Measurements from ENCODE around the gene NR6A1. TPM values are rescaled to one million over a fixed set of nuclear protein-coding genes. Genes with fewer than 3 reads are reported as not detected.

Gene NR6A1
- total RNA-seq, 1 donor from 2014 or later = 0.53 TPM

- intact Hi-C loops (cut with DNase I) = no loop called here
- H3K9me3 ChIP-seq = no peaks in the 10 kb centered on the region
- no peak overlapping the region for H3K4me3 ChIP-seq
- no peak for TF ChIP-seq CTCF (IDR thresholded peaks at IDR 0.05)
- no peaks in the 10 kb centered on the region for H3K27me3 ChIP-seq
- no peak overlapping the region for H3K27ac ChIP-seq
- H3K36me3 ChIP-seq = no peaks in the 10 kb centered on the region
- no peak for DNase-seq (ENCODE audit: low spot score in 2 of 2)
- H3K4me1 ChIP-seq = no peaks in the 10 kb centered on the region
Measured at GRCh38 chr9:124696101-124696500, 75.0 kb downstream of the NR6A1 start.

GRCh38 chr9:124695280-124695890, 75.7 kb downstream of the NR6A1 start:
- Histone ChIP-seq H3K4me1 (no peaks in the 10 kb centered on the region), H3K27ac (no peak overlapping the region), H3K4me3 (no peak overlapping the region), H3K9me3 (no peaks in the 10 kb centered on the region), H3K27me3 (no peaks in the 10 kb centered on the region), H3K36me3 (no peaks in the 10 kb centered on the region)
- TF ChIP-seq CTCF (IDR thresholded peaks at IDR 0.05) = no peak
- no peak for DNase-seq (ENCODE audit: low spot score in 2 of 2)
- intact Hi-C loops (cut with DNase I) = no loop called here

GRCh38 chr9:124694414-124695279, 76.5 kb downstream of the NR6A1 start:
- Histone ChIP-seq H3K36me3 (no peaks in the 10 kb centered on the region), H3K9me3 (no peaks in the 10 kb centered on the region), H3K4me1 (no peaks in the 10 kb centered on the region), H3K27me3 (no peaks in the 10 kb centered on the region), H3K4me3 (no peak overlapping the region), H3K27ac (no peak overlapping the region)
- TF ChIP-seq CTCF (IDR thresholded peaks at IDR 0.05) = no peak
- intact Hi-C loops (cut with DNase I) = no loop called here
- no peak for DNase-seq (ENCODE audit: low spot score in 2 of 2)

GRCh38 chr9:124693403-124693802, 77.7 kb downstream of the NR6A1 start:
- Histone ChIP-seq H3K27me3 (no peaks in the 10 kb centered on the region), H3K36me3 (no peaks in the 10 kb centered on the region), H3K27ac (no peak overlapping the region), H3K4me1 (no peaks in the 10 kb centered on the region), H3K4me3 (no peak overlapping the region), H3K9me3 (no peaks in the 10 kb centered on the region)
- no peak for TF ChIP-seq CTCF (IDR thresholded peaks at IDR 0.05)
- intact Hi-C loops (cut with DNase I) = no loop called here
- no peak for DNase-seq (ENCODE audit: low spot score in 2 of 2)

- intact Hi-C loops (cut with DNase I) = no loop called here
Measured at GRCh38 chr9:124688238-124688904, 82.7 kb downstream of the NR6A1 start.

More at GRCh38 chr9:124688238-124688904, 82.7 kb downstream of the NR6A1 start:
- H3K9me3 ChIP-seq = no peaks in the 10 kb centered on the region
- H3K36me3 ChIP-seq = no peaks in the 10 kb centered on the region
- no peak overlapping the region for H3K4me3 ChIP-seq
- no peak overlapping the region for H3K27ac ChIP-seq
- no peaks in the 10 kb centered on the region for H3K4me1 ChIP-seq
- H3K27me3 ChIP-seq = no peaks in the 10 kb centered on the region
- no peak for TF ChIP-seq CTCF (IDR thresholded peaks at IDR 0.05)
- DNase-seq (ENCODE audit: low spot score in 2 of 2) = no peak

All from ascending aorta (tissue), 2 donors.